HFF-Myc (cell line): ENCODE data around the gene CDH13.

ENCODE experiments used
- DNase-seq: peaks from one replicate; pipeline ENCODE4 v3.0.0-alpha.2; 2011; ENCODE audit warnings: low read depth; ENCODE audit errors: extremely low read depth
- H3K4me3 ChIP-seq: replicated peaks from 2 replicates; pipeline ENCODE4 v1.5.1; 2011; ENCODE audit warnings: low read depth, mild to moderate bottlenecking, control low read depth, low read length
- TF ChIP-seq, protein P1 (sequence below): IDR thresholded peaks from 2 replicates; pipeline ENCODE4 v1.5.1; 2012; ENCODE audit warnings: mild to moderate bottlenecking, low read depth, low read length, control low read depth; ENCODE audit errors: missing control alignments

The CDH13 gene

DNA sequence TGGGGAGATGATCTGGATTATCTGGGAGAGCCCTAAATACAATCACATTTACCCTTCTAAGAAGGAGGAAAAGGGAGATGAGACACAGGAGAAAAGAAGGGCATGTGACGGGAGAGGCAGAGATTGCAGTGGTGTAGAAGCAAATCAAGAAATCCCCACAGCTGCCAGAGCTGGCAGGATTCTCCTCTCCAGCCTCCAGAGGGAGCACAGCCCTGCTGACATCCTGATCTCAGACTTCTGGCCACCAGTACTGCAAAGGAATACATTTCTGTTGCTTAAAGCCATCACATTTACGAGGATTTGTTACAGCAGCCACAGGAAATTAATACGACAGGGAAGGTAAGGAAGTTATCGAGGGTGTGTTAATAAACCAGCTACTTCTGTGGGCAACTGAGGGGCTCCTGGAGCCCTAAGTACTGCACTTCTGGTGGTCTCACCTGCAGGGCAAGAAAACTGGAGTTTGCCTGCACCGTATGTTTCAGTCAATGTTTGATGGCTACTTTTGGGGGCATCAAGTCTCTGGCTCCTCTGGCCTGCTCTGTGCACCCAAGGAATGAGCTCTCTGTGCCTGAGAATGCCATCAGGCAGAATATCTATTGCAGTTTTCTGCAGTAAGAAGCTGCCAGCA, 22.9 kb upstream of the CDH13 start:
- no peak overlapping the region for H3K4me3 ChIP-seq
- TF ChIP-seq, protein P1, sequence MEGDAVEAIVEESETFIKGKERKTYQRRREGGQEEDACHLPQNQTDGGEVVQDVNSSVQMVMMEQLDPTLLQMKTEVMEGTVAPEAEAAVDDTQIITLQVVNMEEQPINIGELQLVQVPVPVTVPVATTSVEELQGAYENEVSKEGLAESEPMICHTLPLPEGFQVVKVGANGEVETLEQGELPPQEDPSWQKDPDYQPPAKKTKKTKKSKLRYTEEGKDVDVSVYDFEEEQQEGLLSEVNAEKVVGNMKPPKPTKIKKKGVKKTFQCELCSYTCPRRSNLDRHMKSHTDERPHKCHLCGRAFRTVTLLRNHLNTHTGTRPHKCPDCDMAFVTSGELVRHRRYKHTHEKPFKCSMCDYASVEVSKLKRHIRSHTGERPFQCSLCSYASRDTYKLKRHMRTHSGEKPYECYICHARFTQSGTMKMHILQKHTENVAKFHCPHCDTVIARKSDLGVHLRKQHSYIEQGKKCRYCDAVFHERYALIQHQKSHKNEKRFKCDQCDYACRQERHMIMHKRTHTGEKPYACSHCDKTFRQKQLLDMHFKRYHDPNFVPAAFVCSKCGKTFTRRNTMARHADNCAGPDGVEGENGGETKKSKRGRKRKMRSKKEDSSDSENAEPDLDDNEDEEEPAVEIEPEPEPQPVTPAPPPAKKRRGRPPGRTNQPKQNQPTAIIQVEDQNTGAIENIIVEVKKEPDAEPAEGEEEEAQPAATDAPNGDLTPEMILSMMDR, result peak; percentile 69
- no peak for DNase-seq

DNA sequence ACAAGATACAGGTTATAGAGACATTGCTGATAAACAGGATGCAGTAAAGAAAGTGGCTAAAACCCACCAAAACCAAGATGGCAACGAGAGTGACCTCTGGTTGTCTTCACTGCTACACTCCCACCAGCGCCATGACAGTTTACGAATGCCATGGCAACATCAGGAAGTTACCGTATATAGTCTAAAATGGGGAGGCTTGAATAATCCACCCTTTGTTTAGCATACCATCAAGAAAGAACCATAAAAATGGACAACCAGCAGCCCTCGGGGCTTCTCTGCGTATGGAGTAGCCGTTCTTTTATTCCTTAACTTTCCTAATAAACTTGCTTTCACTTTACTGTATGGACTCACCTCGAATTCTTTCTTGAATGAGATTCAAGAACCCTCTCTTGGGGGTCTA, 21.7 kb upstream of the CDH13 start:
- DNase-seq, result no peak
- TF ChIP-seq, protein P1, result no peak
- no peak overlapping the region for H3K4me3 ChIP-seq

DNA sequence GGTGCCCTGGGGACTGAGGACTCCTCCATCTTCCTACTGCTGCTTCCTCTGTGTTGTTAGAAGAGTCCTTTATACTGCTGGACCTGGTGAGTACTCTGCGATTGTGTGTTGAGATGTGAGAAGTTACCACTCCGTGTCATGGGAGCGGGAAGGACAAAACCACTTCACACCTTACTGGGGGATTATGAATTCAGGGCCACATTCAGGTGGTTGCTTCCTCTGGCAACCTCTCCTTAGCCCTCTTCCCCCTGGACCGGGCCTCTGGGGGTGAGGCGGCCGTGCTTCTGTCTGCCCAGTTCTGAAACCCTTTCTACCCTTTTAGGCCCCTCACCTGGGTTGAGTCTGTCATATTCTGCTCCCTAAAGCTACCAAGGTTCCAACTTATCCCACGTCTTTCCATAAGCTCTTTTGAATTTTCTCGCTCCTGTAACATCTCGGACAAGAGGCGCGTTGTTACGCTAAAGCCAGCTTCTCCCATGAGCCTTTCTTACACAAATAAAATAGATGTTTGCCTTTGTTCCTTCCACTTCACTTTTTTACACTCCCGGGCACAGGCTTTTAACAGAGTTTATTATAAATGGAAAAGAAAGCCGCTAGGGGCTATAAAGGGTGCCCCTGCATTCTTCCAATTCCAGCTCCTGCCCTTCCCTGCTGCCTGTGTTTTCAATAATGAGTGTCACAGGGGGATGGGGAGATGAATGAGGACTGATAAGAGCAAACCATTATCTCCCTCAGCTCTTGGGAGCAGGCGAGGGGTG, 20.7 kb upstream of the CDH13 start:
- TF ChIP-seq, protein P1, result no peak
- H3K4me3 ChIP-seq, result no peak overlapping the region
- DNase-seq, result no peak

DNA sequence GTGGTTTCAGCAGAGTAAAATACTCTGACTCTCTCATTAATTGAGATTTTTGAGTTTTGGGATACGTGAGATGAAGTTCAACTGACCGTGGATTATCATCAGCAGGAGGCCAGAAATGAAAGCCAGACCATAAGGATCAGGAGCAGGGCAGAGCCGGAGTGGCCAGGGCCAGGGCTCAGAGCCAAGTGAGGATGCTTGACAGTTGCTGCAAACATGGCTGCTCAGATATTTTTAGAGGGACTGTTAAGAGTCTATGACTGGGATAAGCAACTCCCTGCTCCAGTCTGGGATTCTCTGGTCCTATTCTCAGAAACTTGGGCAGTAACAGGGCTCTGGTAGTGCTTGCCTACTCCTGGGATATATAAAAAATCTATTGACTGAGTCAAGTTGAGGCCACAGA, 17.6 kb upstream of the CDH13 start:
- TF ChIP-seq, protein P1, result no peak
- no peak for DNase-seq
- H3K4me3 ChIP-seq, result no peak overlapping the region

DNA sequence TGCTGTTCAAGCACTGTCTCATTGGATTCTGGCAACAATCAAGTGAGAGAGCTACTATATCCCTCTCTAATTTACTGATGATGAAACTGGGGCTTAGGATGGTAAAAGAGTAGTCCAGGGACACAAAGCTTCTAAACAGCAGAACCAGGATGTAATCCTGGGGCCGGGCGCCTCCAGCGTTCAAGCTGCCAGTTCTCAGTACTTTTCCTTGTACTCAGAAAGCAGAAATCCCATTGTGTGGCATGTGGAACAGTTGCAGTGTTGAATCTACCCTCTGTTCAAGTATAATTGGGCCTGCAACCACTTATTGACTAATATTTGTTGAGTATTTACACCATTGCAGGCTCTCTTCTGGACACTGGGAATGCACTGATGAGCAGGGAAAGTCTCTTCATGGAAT, 14.5 kb upstream of the CDH13 start:
- no peak for DNase-seq
- TF ChIP-seq, protein P1, result no peak
- no peak overlapping the region for H3K4me3 ChIP-seq

DNA sequence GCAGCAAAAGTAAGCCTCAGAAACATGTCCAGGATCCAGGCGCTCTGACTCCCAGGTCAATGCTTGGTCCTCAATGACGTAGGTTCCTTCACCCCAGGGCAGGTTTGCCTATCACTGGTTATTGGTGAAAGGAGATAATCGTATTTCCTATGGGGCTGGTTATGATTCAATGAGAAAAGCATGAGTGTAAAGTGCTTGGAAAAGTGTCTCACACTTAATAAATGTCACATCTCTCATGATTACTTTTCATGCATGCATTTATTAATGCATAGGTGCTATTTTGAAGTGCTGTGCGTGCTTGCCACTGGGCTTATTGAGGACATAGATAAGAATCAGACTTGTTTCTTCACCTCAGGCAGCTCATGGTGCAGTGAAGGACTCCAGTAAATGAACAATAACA, 10.4 kb upstream of the CDH13 start:
- TF ChIP-seq, protein P1, result no peak
- H3K4me3 ChIP-seq, result no peak overlapping the region
- no peak for DNase-seq
